ENCODE measurements around the gene NUAK1.

The NUAK1 gene

GRCh38 chr12:106122004-106122403 is 16.8 kb downstream of the NUAK1 start:
- Histone ChIP-seq H3K27ac (replicated peaks; ENCODE audit: low read length) (no peak overlapping the region), H3K4ac (ENCODE audit: low read length) (no peak overlapping the region), H2BK15ac (ENCODE audit: low read length) (no peak overlapping the region), H3K4me3 (ENCODE audit: low read length in 2 of 2) (no peak overlapping the region), H2BK12ac (ENCODE audit: low read length) (no peak overlapping the region), H3K4me2 (ENCODE audit: insufficient read depth, low read length, poor library complexity, severe bottlenecking) (no peak overlapping the region), H3K14ac (ENCODE audit: low read length) (no peak overlapping the region), H3K9me3 (replicated peaks in 1 of 2; ENCODE audit: control insufficient read depth in 2 of 2, insufficient read depth in 1 of 2, low read depth in 1 of 2, low read length in 2 of 2) (no peaks in the 10 kb centered on the region), H2AFZ (ENCODE audit: low read length) (no peak overlapping the region), H3K9ac (ENCODE audit: low read depth, low read length, poor library complexity) (no peak overlapping the region), H2AK5ac (ENCODE audit: low read depth, low read length) (no peak overlapping the region), H3K36me3 (replicated peaks in 1 of 2; ENCODE audit: control insufficient read depth in 2 of 2, insufficient read depth in 2 of 2, low read length in 2 of 2) (peaks cover 1 to 67% of the 10 kb centered on the region in 2 donors), H4K91ac (ENCODE audit: low read depth, low read length, poor library complexity) (no peak overlapping the region), H2BK120ac (ENCODE audit: low read depth, low read length) (no peak overlapping the region), H2BK5ac (ENCODE audit: low read length) (no peak overlapping the region), H3K18ac (ENCODE audit: low read length) (no peak overlapping the region), H3K79me1 (ENCODE audit: low read depth, low read length) (peaks cover 4% of the 10 kb centered on the region), H4K8ac (ENCODE audit: low read depth, low read length) (no peak overlapping the region), H3K23ac (ENCODE audit: low read depth, low read length, poor library complexity) (no peak overlapping the region), H3K4me1 (ENCODE audit: control insufficient read depth in 2 of 2, insufficient read depth in 1 of 2, low read depth in 1 of 2, low read length in 2 of 2) (peaks cover 0 to 12% of the 10 kb centered on the region in 2 donors), H3K27me3 (ENCODE audit: control insufficient read depth in 3 of 3, insufficient read depth in 3 of 3, low read depth in 1 of 3, low read length in 3 of 3) (no peaks in the 10 kb centered on the region)
- DNase-seq (ENCODE audit: low spot score) = no peak
- WGBS, 2 donors (ENCODE audit: extremely low coverage in 2 of 2, insufficient read length in 2 of 2, insufficient replicate concordance in 1 of 2) = no CpG with 5 or more reads among the region's 3 CpGs

- H2AK5ac ChIP-seq (ENCODE audit: low read depth, low read length) = no peak overlapping the region
- H3K4me2 ChIP-seq (ENCODE audit: insufficient read depth, low read length, poor library complexity, severe bottlenecking) = no peak overlapping the region
- no peak overlapping the region for H2AFZ ChIP-seq (ENCODE audit: low read length)
- H3K27ac ChIP-seq (replicated peaks; ENCODE audit: low read length) = no peak overlapping the region
- no peaks in the 10 kb centered on the region for H3K27me3 ChIP-seq (ENCODE audit: control insufficient read depth in 3 of 3, insufficient read depth in 3 of 3, low read depth in 1 of 3, low read length in 3 of 3)
- no peak for DNase-seq (ENCODE audit: low spot score)
- H2BK120ac ChIP-seq (ENCODE audit: low read depth, low read length) = no peak overlapping the region
- H2BK12ac ChIP-seq (ENCODE audit: low read length) = no peak overlapping the region
- no peaks in the 10 kb centered on the region for H3K9me3 ChIP-seq (replicated peaks in 1 of 2; ENCODE audit: control insufficient read depth in 2 of 2, insufficient read depth in 1 of 2, low read depth in 1 of 2, low read length in 2 of 2)
- H3K4ac ChIP-seq (ENCODE audit: low read length) = no peak overlapping the region
- H3K4me1 ChIP-seq (ENCODE audit: control insufficient read depth in 2 of 2, insufficient read depth in 1 of 2, low read depth in 1 of 2, low read length in 2 of 2) = peaks cover 5 to 20% of the 10 kb centered on the region in 2 donors
- no peak overlapping the region for H3K14ac ChIP-seq (ENCODE audit: low read length)
- no peak overlapping the region for H3K4me3 ChIP-seq (ENCODE audit: low read length in 2 of 2)
- H3K23ac ChIP-seq (ENCODE audit: low read depth, low read length, poor library complexity) = no peak overlapping the region
- no peak overlapping the region for H2BK5ac ChIP-seq (ENCODE audit: low read length)
- H3K18ac ChIP-seq (ENCODE audit: low read length) = no peak overlapping the region
- no CpG with 5 or more reads among the region's 8 CpGs for WGBS, 2 donors (ENCODE audit: extremely low coverage in 2 of 2, insufficient read length in 2 of 2, insufficient replicate concordance in 1 of 2)
- no peak overlapping the region for H4K8ac ChIP-seq (ENCODE audit: low read depth, low read length)
- H4K91ac ChIP-seq (ENCODE audit: low read depth, low read length, poor library complexity) = no peak overlapping the region
- no peak overlapping the region for H2BK15ac ChIP-seq (ENCODE audit: low read length)
- no peak overlapping the region for H3K9ac ChIP-seq (ENCODE audit: low read depth, low read length, poor library complexity)
- H3K79me1 ChIP-seq (ENCODE audit: low read depth, low read length) = peaks cover 5% of the 10 kb centered on the region
- peaks cover 1 to 53% of the 10 kb centered on the region in 2 donors for H3K36me3 ChIP-seq (replicated peaks in 1 of 2; ENCODE audit: control insufficient read depth in 2 of 2, insufficient read depth in 2 of 2, low read length in 2 of 2)
Observed at GRCh38 chr12:106120519-106121105, 18.1 kb downstream of the NUAK1 start.

GRCh38 chr12:106119301-106119700 is 19.5 kb downstream of the NUAK1 start:
- no peak overlapping the region for H2BK15ac ChIP-seq (ENCODE audit: low read length)
- no peak overlapping the region for H4K8ac ChIP-seq (ENCODE audit: low read depth, low read length)
- no peaks in the 10 kb centered on the region for H3K9me3 ChIP-seq (replicated peaks in 1 of 2; ENCODE audit: control insufficient read depth in 2 of 2, insufficient read depth in 1 of 2, low read depth in 1 of 2, low read length in 2 of 2)
- H2AK5ac ChIP-seq (ENCODE audit: low read depth, low read length) = no peak overlapping the region
- H3K14ac ChIP-seq (ENCODE audit: low read length) = no peak overlapping the region
- DNase-seq (ENCODE audit: low spot score) = no peak
- no peak overlapping the region for H3K9ac ChIP-seq (ENCODE audit: low read depth, low read length, poor library complexity)
- no peaks in the 10 kb centered on the region for H3K27me3 ChIP-seq (ENCODE audit: control insufficient read depth in 3 of 3, insufficient read depth in 3 of 3, low read depth in 1 of 3, low read length in 3 of 3)
- no peak overlapping the region for H3K27ac ChIP-seq (replicated peaks; ENCODE audit: low read length)
- no peak overlapping the region for H2BK120ac ChIP-seq (ENCODE audit: low read depth, low read length)
- no peak overlapping the region for H3K4ac ChIP-seq (ENCODE audit: low read length)
- H2AFZ ChIP-seq (ENCODE audit: low read length) = no peak overlapping the region
- WGBS, 2 donors (ENCODE audit: extremely low coverage in 2 of 2, insufficient read length in 2 of 2, insufficient replicate concordance in 1 of 2) = no CpG with 5 or more reads among the region's 9 CpGs
- no peak overlapping the region for H3K4me2 ChIP-seq (ENCODE audit: insufficient read depth, low read length, poor library complexity, severe bottlenecking)
- H3K18ac ChIP-seq (ENCODE audit: low read length) = no peak overlapping the region
- no peak overlapping the region for H3K4me3 ChIP-seq (ENCODE audit: low read length in 2 of 2)
- H3K23ac ChIP-seq (ENCODE audit: low read depth, low read length, poor library complexity) = no peak overlapping the region
- H3K36me3 ChIP-seq (replicated peaks in 1 of 2; ENCODE audit: control insufficient read depth in 2 of 2, insufficient read depth in 2 of 2, low read length in 2 of 2) = peaks cover 1 to 46% of the 10 kb centered on the region in 2 donors
- no peak overlapping the region for H2BK12ac ChIP-seq (ENCODE audit: low read length)
- peaks cover 18 to 22% of the 10 kb centered on the region in 2 donors for H3K4me1 ChIP-seq (ENCODE audit: control insufficient read depth in 2 of 2, insufficient read depth in 1 of 2, low read depth in 1 of 2, low read length in 2 of 2)
- H4K91ac ChIP-seq (ENCODE audit: low read depth, low read length, poor library complexity) = no peak overlapping the region
- peaks cover 3% of the 10 kb centered on the region for H3K79me1 ChIP-seq (ENCODE audit: low read depth, low read length)
- H2BK5ac ChIP-seq (ENCODE audit: low read length) = no peak overlapping the region

- Histone ChIP-seq H3K27ac (replicated peaks; ENCODE audit: low read length) (no peak overlapping the region), H3K14ac (ENCODE audit: low read length) (no peak overlapping the region), H2BK5ac (ENCODE audit: low read length) (no peak overlapping the region), H3K18ac (ENCODE audit: low read length) (no peak overlapping the region), H3K23ac (ENCODE audit: low read depth, low read length, poor library complexity) (no peak overlapping the region), H2AK5ac (ENCODE audit: low read depth, low read length) (no peak overlapping the region), H3K4me1 (ENCODE audit: control insufficient read depth in 2 of 2, insufficient read depth in 1 of 2, low read depth in 1 of 2, low read length in 2 of 2) (peaks cover 22 to 25% of the 10 kb centered on the region in 2 donors), H3K4ac (ENCODE audit: low read length) (no peak overlapping the region), H2BK15ac (ENCODE audit: low read length) (no peak overlapping the region), H3K27me3 (ENCODE audit: control insufficient read depth in 3 of 3, insufficient read depth in 3 of 3, low read depth in 1 of 3, low read length in 3 of 3) (no peaks in the 10 kb centered on the region), H4K8ac (ENCODE audit: low read depth, low read length) (no peak overlapping the region), H3K79me1 (ENCODE audit: low read depth, low read length) (peaks cover 3% of the 10 kb centered on the region), H3K36me3 (replicated peaks in 1 of 2; ENCODE audit: control insufficient read depth in 2 of 2, insufficient read depth in 2 of 2, low read length in 2 of 2) (peaks cover 1 to 46% of the 10 kb centered on the region in 2 donors), H2AFZ (ENCODE audit: low read length) (no peak overlapping the region), H4K91ac (ENCODE audit: low read depth, low read length, poor library complexity) (no peak overlapping the region), H3K4me3 (ENCODE audit: low read length in 2 of 2) (no peak overlapping the region), H3K9ac (ENCODE audit: low read depth, low read length, poor library complexity) (no peak overlapping the region), H2BK12ac (ENCODE audit: low read length) (no peak overlapping the region), H3K4me2 (ENCODE audit: insufficient read depth, low read length, poor library complexity, severe bottlenecking) (no peak overlapping the region), H2BK120ac (ENCODE audit: low read depth, low read length) (no peak overlapping the region), H3K9me3 (replicated peaks in 1 of 2; ENCODE audit: control insufficient read depth in 2 of 2, insufficient read depth in 1 of 2, low read depth in 1 of 2, low read length in 2 of 2) (no peaks in the 10 kb centered on the region)
- no peak for DNase-seq (ENCODE audit: low spot score)
- no CpG with 5 or more reads among the region's 8 CpGs for WGBS, 2 donors (ENCODE audit: extremely low coverage in 2 of 2, insufficient read length in 2 of 2, insufficient replicate concordance in 1 of 2)
Observed at GRCh38 chr12:106118381-106119130, 20.2 kb downstream of the NUAK1 start.

Data from neuronal stem cell (in vitro differentiated cells).